HG03025 (cell line): Measurements from ENCODE around the gene JAKMIP1.
"Not testable (repeated sequence)": the region's sequence is repeated elsewhere in the genome, so short reads cannot be mapped to it uniquely, and the experiment has no call there.

ENCODE experiments used
- ATAC-seq: cut with Tn5 transposase; IDR thresholded peaks from one replicate; pipeline ENCODE4 v1.9.1; 2021; ENCODE audit warnings: mild to moderate bottlenecking, moderate library complexity; ENCODE audit not compliant: unreplicated experiment, low FRiP score

JAKMIP1 gene

DNA sequence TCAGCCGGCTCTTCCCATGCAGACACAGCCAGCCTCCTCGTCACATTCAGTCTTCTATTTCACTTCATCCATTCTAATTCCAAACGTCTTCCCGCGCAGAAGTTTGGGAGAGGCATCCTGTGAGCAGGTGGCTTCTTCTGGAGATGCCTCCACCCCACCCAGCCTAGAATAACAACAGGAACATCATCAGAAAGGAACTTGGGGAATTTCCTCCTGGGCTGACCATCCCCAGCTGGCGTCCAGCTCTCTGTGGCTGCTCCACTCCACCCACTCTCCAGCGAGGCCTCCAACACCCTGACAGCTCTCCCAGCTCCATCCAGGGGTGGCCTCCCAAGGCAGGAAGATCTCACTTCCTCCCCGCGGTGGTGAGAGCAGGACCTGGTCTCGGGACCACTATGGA, 176.6 kb downstream of the JAKMIP1 start:
- ATAC-seq, result no peak

- ATAC-seq, result no peak
Observed at GRCh38 chr4:6022607-6023288, 177.6 kb downstream of the JAKMIP1 start.

- no peak for ATAC-seq
Observed at GRCh38 chr4:6021831-6022606, 178.3 kb downstream of the JAKMIP1 start.

DNA sequence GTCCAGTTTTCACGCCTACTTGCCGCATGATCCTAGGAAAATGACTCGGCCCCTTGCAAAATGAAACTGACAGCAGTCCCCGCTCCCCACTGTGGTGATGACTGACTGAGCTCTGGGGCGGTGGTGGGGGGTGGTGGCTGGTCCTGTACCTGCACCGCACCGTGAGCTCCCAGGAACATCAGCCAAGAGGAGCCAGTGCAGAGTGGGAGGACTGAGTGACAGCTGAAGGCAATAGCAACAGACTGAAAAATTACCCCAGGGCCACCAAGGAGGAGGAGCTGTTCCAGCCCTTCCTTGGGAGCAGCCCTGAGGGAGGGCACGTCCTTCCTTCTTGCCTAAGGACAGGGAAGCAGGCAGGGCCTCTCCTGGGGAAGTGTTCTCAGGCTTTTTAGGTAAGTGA, 179.7 kb downstream of the JAKMIP1 start:
- no peak for ATAC-seq

DNA sequence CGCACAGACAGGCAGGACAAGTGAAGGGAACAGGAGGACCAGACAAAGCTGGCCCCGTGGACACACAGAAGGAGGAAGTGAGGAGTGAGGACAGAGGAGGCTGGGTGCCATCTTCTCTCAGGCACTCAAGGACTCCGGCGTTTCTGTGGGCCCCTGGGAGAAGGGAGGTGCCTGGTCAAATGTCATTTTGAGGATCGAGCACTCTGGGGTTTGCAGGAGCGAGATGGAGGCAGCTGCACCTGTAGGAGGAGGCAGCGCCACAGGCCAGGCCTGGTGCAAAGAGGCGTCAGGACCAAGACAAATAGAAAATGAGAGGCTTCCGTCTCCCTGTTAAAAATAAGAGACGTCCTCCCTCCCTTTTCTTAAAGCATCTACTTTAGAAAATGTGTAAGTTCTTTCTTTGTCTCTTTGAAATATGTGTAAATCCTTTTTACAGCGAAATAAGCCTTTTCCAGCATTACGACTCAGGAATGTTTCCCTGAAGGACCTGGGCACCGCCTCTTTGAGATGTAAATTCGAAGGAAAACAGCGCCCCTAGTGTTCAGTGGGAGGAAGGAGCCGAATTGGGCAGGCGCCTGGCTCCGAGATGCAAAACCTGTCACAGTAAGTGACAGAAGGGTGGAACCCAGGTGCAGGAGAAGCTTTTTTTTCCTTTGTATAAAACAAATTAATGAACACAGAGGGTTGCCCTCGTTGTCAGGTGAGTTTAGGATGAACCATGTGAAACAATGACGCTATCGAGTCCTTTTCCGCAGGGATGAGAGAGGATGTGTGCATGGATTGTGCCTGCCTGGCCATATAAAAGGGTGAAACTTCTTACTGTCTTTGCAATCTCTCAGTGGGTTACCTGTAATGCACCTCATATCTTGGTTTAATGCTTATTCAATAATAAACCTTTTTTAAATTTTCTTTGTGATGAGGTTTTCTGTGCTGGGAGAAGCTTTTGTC, 180.8 kb downstream of the JAKMIP1 start:
- no peak for ATAC-seq

DNA sequence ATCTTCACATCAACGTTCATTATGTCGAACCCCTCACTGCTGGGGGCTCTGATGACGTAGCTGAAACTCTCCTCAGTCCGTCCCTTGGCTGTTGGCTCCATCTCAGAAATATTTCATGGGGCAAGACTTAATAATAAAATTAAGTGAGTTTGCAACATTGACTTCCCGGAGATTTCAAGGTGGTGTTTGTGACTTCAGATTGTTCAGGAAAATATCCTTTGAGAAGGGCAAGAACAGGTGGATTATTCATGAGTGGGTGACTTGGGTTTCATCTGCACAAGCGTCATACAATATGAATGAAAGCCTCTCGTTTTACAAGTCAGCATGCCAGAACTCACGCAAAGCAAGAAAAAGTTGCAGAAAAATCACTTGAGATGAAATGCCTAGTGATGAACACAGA, 182.0 kb downstream of the JAKMIP1 start, which contains the start of gene C4orf50:
C4orf50 (minus strand) TSS at position 101 of the 400 bp plus-strand sequence.
- ATAC-seq, result no peak

GRCh38 chr4:6017800-6018199, 182.5 kb downstream of the JAKMIP1 start:
- no peak for ATAC-seq

DNA sequence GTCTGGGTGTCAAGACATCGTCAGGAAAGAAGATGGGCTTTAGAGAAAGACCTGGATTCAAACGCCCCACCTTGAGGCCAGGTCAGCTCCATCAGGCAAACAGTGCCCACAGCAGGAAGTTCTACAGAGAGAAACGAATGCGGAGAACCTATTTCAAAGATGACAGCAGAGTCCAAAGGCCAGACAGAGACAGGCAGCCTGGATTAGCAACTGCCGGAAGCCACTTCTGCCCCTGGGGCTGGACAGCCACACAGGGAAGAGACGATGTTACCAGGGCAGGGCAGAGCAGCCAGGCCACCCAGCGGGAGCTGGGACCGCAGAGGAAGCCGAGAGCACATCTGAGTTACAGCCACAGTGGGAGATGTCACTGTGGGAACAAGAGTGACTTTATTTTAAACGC, 183.3 kb downstream of the JAKMIP1 start:
- no peak for ATAC-seq

- ATAC-seq, result no peak
Observed at GRCh38 chr4:6013564-6013963, 186.8 kb downstream of the JAKMIP1 start.

DNA sequence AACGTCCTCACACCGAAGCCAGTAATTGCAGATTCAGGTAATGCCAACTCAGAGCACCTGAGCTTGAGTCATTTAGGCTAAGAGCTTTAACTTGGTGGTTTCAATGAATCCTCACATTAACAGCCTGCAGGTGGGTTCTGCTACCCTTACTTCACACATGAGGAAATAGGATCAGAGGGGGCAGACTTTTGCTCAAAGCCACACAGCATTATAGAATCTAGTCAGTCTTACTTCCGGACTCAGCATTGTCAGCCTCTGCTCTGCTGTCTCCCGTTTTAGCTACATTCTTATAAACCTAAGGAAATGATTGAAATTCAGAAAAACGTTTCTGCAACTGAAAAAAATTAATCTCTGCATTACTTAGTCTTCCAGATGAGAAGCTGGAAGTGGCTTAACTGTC, 188.1 kb downstream of the JAKMIP1 start:
- no peak for ATAC-seq

- ATAC-seq, result no peak
Observed at GRCh38 chr4:6011686-6012085, 188.7 kb downstream of the JAKMIP1 start.

- no peak for ATAC-seq
Observed at GRCh38 chr4:6011271-6011671, 189.1 kb downstream of the JAKMIP1 start.

- no peak for ATAC-seq
Observed at GRCh38 chr4:6010789-6011188, 189.6 kb downstream of the JAKMIP1 start.

DNA sequence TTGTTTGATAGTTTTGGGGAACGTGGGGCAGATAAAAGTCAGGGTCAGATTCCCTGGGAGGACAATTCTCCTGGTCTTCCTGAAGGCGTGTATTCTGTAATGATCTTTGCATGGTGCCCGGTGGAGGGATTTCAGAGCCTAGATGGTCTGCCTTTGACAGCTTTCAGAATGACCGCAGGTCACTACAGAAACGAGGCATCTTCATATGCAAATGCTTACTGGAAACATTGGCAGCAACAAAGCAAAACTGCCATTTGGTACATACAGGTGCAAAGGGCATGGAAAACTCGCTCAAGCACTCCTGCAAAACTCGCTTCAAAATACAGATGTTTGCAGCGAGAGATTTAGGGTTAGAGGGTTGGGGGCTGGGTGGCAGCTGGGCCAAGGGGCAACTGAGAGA, 190.9 kb downstream of the JAKMIP1 start:
- no peak for ATAC-seq

DNA sequence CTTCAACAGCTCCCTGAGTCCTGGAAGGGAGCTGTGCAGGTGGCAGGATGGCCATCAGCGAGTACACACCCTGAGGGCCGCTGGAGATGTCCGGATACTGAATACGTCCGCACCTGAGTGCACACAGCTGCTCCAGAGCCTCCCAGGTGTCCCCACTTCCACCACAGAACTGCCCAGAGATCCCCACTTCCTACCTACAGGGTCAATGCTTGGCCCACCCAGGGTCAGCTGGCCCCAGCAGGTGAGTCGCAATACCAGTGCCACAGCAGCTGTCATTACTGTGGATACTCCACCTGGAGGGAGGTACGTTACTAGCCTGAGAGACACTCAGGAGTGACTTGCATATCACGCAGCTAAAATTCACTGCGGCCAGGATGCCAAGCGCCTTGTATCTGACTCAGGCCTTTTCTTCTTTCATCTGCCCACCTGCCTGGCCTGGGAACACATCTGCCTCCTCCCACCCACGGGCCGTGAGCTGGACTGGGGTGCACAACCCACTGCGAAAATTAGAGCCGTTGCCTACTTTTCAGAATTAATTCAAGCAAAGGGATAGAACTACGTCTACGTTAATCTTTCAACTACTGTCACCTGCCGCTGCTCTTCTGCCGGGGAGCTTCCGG, 191.5 kb downstream of the JAKMIP1 start:
- ATAC-seq, result no peak

GRCh38 chr4:6008092-6008551, 192.2 kb downstream of the JAKMIP1 start:
- ATAC-seq, result no peak

DNA sequence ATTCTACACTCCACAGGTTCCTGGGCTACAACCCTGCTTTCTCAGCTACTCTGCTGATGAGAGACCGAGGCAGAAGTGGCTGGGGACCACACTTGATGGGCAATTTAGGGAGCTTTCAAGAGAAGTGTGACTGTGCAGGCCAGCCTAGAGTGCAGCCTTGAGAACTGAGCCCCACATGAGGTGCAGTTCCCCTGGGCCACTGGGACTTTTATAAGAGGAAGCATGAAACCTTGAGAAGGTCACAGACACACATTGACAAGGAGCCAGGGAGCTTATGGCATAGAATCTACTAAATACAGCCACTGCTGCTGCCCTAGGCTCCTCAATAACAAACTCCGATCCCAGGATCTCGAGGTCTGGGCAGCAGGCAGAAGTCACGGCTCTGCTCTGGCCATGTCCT, 195.2 kb downstream of the JAKMIP1 start:
- no peak for ATAC-seq

GRCh38 chr4:6003485-6003884, 196.9 kb downstream of the JAKMIP1 start:
- not testable (repeated sequence) for ATAC-seq

GRCh38 chr4:6002926-6003325, 197.4 kb downstream of the JAKMIP1 start:
- no peak for ATAC-seq

DNA sequence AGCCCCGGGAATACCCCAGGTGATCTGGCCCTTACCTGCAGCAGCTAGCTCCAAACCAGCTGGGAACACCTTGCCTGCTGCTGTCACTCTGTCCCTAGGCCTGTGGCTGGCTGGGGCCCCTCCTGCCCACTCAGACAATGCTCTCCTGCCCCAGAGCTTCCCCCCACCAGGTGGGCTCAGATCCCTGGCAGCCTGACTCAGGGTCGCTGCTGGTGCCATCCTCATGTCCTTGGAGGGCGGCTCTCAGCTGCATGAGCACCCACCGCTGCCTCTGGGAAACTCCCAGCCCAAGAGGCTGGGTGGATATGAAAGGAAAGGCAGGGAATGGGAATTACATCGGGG, 197.9 kb downstream of the JAKMIP1 start:
- ATAC-seq, result no peak
